K562 (cell line): ENCODE results near the gene TLR5. TPM values are rescaled to one million over a fixed set of nuclear protein-coding genes. Genes with fewer than 3 reads are reported as not detected.
A peak's percentile ranks its signal among the peaks of the same experiment; 100 is the strongest.

Experiments used
- ATAC-seq: fragments of 200-7000 bp; cut with Tn5 transposase; 3 replicates; pipeline ENCODE4 v1.9.1; 2020; ENCODE audit warnings: moderate library complexity
- BruUV-seq: library from RNA; stranded (reverse); fragments of 400-500 nt; replicated peaks from 2 replicates; lab custom pipeline; 2021; lab: Mats Ljungman, UMichigan
- CTCF ChIA-PET: fragments of 300-600 bp; formaldehyde crosslinking; extraction: SDS; loops from one replicate; lab custom pipeline; 2021; ENCODE audit warnings: low intra/inter-chr PET ratio; lab: Yijun Ruan, JAX
- POLR2A ChIA-PET: fragments of 300-600, 350-650 bp; sonication (Branson Sonifier 250); formaldehyde crosslinking; extraction: SDS; loops from one replicate; lab custom pipeline; 2021; ENCODE audit warnings: antibody characterized with exemption, inconsistent platforms; lab: Yijun Ruan, JAX
- DNase-seq, 4 experiments: peaks; one replicate each; pipeline versions ENCODE4 v3.0.0 to v3.0.0-alpha.2; 2011 to 2018; ENCODE audit warnings: low spot score in 3 of 4, mixed read lengths in 3 of 4; ENCODE audit errors: extremely low read depth in 1 of 4
- FAIRE-seq: peaks from 2 replicates; lab custom pipeline; 2011; peaks lifted over from hg19 to GRCh38; lab: Jason Lieb, UNC
- H2AFZ ChIP-seq: 2 replicates; pipeline ENCODE4 v1.6.0; 2011; ENCODE audit warnings: low read depth, low read length, control low read depth, inconsistent platforms
- H3K27ac ChIP-seq: fragments of 200-600 bp; 3 replicates; pipeline ENCODE4 v1.8.0; 2011; ENCODE audit warnings: low read depth, mild to moderate bottlenecking, control low read depth, inconsistent platforms, low read length, moderate library complexity, mixed read lengths; ENCODE audit errors: extremely low read depth
- H3K27me3 ChIP-seq, 2 experiments: fragments of 300-600 bp in 1 of 2; 2 replicates in 1 of 2; 3 replicates in 1 of 2; pipeline versions ENCODE4 v1.6.0 to v1.8.0; 2011; ENCODE audit warnings: inconsistent platforms in 2 of 2, low read length in 2 of 2, mild to moderate bottlenecking in 1 of 2, mixed read lengths in 1 of 2, moderate library complexity in 1 of 2; ENCODE audit not compliant: control insufficient read depth in 2 of 2, insufficient read depth in 2 of 2
- H3K36me3 ChIP-seq: fragments of 300-600 bp; 3 replicates; pipeline ENCODE4 v1.8.0; 2011; ENCODE audit warnings: mild to moderate bottlenecking, low read length, inconsistent platforms; ENCODE audit not compliant: control insufficient read depth, insufficient read depth
- H3K4me1 ChIP-seq, 2 experiments: fragments of 200-600 bp in 1 of 2; replicated peaks in 1 of 2; 2 replicates in 1 of 2; 3 replicates in 1 of 2; pipeline versions ENCODE4 v1.5.1 to v1.8.0; 2011; ENCODE audit warnings: inconsistent platforms in 2 of 2, low read length in 2 of 2, mild to moderate bottlenecking in 1 of 2, mixed read lengths in 1 of 2, moderate library complexity in 1 of 2; ENCODE audit not compliant: control insufficient read depth in 2 of 2, insufficient read depth in 2 of 2
- H3K4me2 ChIP-seq: 2 replicates; pipeline ENCODE4 v1.6.1; 2011; ENCODE audit warnings: low read length, control low read depth, inconsistent platforms, mixed read lengths; ENCODE audit not compliant: insufficient read depth
- H3K4me3 ChIP-seq: fragments of 200-600 bp; sonication (generic), shearing (Covaris generic); 2 replicates; pipeline ENCODE4 v1.5.1; 2016; ENCODE audit warnings: control low read depth, inconsistent platforms
- H3K79me2 ChIP-seq: fragments of 200-600 bp; 3 replicates; pipeline ENCODE4 v1.8.0; 2011; ENCODE audit warnings: low read length, inconsistent platforms; ENCODE audit not compliant: control insufficient read depth, insufficient read depth
- H3K9ac ChIP-seq, 2 experiments: 2 replicates each; pipeline versions ENCODE4 v1.6.0 to v1.6.1; 2011; ENCODE audit warnings: low read depth in 2 of 2, low read length in 2 of 2, control low read depth in 1 of 2, inconsistent platforms in 1 of 2, mild to moderate bottlenecking in 1 of 2, mixed read lengths in 1 of 2; ENCODE audit not compliant: insufficient read depth in 1 of 2
- H3K9me1 ChIP-seq: one replicate; pipeline ENCODE4 v1.6.0; 2011; ENCODE audit warnings: inconsistent platforms, mild to moderate bottlenecking, low read length, moderate library complexity; ENCODE audit not compliant: control insufficient read depth, insufficient read depth
- H3K9me3 ChIP-seq: replicated peaks from 2 replicates; pipeline ENCODE4 v1.5.1; 2011; ENCODE audit warnings: low read depth, low read length, inconsistent platforms; ENCODE audit not compliant: control insufficient read depth, insufficient read depth
- H4K20me1 ChIP-seq: replicated peaks from 2 replicates; pipeline ENCODE4 v1.6.1; 2011; ENCODE audit warnings: low read length, inconsistent platforms, mixed read lengths; ENCODE audit not compliant: control insufficient read depth, insufficient read depth
- NR4A1 ChIP-seq, 2 experiments: fragments of 250-450 bp in 1 of 2; fragments of 450-650 bp in 1 of 2; sonication (Bioruptor Pico) in 1 of 2; IDR thresholded peaks; 2 replicates each; pipeline versions ENCODE4 v1.4.0 to v1.6.1; 2016 to 2020; ENCODE audit warnings: mild to moderate bottlenecking in 2 of 2, missing compliant biosample characterization in 1 of 2, missing genetic modification characterization in 1 of 2, moderate library complexity in 1 of 2
- RNF2 ChIP-seq: sonication (generic); IDR thresholded peaks from 2 replicates; pipeline ENCODE4 v1.6.1; 2016
- STAG1 ChIP-seq: sonication (generic); formaldehyde crosslinking; IDR thresholded peaks from 2 replicates; pipeline ENCODE4 v1.5.0; 2020; ENCODE audit warnings: missing genetic modification reagents, borderline replicate concordance
- XRCC5 ChIP-seq: fragments of 200-400 bp; formaldehyde crosslinking; IDR thresholded peaks from 2 replicates; pipeline ENCODE4 v1.6.1; 2017; ENCODE audit warnings: low read depth, mild to moderate bottlenecking, low read length
- ZNF124 ChIP-seq: sonication (generic); formaldehyde crosslinking; IDR thresholded peaks from 2 replicates; pipeline ENCODE4 v1.8.1; 2022; ENCODE audit warnings: missing genetic modification reagents
- ZNF232 ChIP-seq: sonication (generic); formaldehyde crosslinking; IDR thresholded peaks from 2 replicates; pipeline ENCODE4 v1.8.0; 2022; ENCODE audit warnings: mild to moderate bottlenecking, missing genetic modification reagents
- ZNF316 ChIP-seq: fragments of 450-650 bp; IDR thresholded peaks from 2 replicates; pipeline ENCODE4 v1.6.1; 2016
- ZNF785 ChIP-seq: fragments of 250-450 bp; sonication (Bioruptor Pico); IDR thresholded peaks from 2 replicates; pipeline ENCODE4 v1.4.0; 2020; ENCODE audit warnings: mild to moderate bottlenecking
- WGBS: fragments of 100-300 bp; shearing (Covaris generic); methylation state at CpG from one replicate; pipeline ENCODE4 v1.1.6; 2016; ENCODE audit warnings: low coverage, mixed read lengths; ENCODE audit not compliant: insufficient coverage; ENCODE audit errors: missing lambda C conversion rate; 5-methylcytosine and 5-hydroxymethylcytosine counted together
- in situ Hi-C: fragments of 300-500 bp; cut with MboI; formaldehyde crosslinking; loops from 4 replicates; pipeline ENCODE4 v1.15.0; 2018; ENCODE audit warnings: inconsistent platforms, mixed read lengths
- intact Hi-C: fragments of 100-400 bp; cut with micrococcal nuclease; formaldehyde crosslinking; loops from 2 replicates; pipeline ENCODE4 v1.14.2; 2022
- polyA plus RNA-seq, 8 experiments: library from polyadenylated mRNA; depleted of rRNA in 4 of 8; stranded (reverse) in 5 of 8; unstranded in 3 of 8; fragments of >200 nt; fragmentation: Nextera tagmentation in 2 of 8; fragmentation: Illumina TruSeq in 1 of 8; extraction: Ambion mirVana in 2 of 8; extraction: Trizol in 1 of 8; gene quantifications; 2 replicates each; pipeline versions ENCODE4 v1.2.1 to v1.2.3, GENCODE V29; 2011 to 2014; ENCODE audit warnings: inconsistent platforms in 1 of 8, missing spikeins in 1 of 8
- total RNA-seq, 7 experiments: library from RNA; depleted of rRNA in 6 of 7; stranded (reverse); fragments of >200 nt in 6 of 7; fragmentation: Illumina TruSeq in 2 of 7; extraction: Trizol in 2 of 7; gene quantifications; 2 replicates each; pipeline versions ENCODE4 v1.2.1 to v1.2.3, GENCODE V29; 2011 to 2021; ENCODE audit warnings: low replicate concordance in 1 of 7
- TF ChIP-seq, protein P1 (sequence below): fragments of 450-650 bp; formaldehyde crosslinking; IDR thresholded peaks from 2 replicates; pipeline ENCODE4 v1.4.0; 2020; ENCODE audit warnings: mild to moderate bottlenecking, moderate library complexity
- TF ChIP-seq, protein P2 (sequence below): fragments of 450-650 bp; IDR thresholded peaks from 2 replicates; pipeline ENCODE4 v1.6.1; 2016; ENCODE audit warnings: low read depth, mild to moderate bottlenecking, moderate library complexity
- TF ChIP-seq, protein P3 (sequence below), 3 experiments: fragments of 200-800 bp in 1 of 3; sonication (Bioruptor generic) in 1 of 3; sonication (generic) in 1 of 3; formaldehyde crosslinking in 1 of 3; IDR thresholded peaks; 2 replicates each; pipeline versions ENCODE4 v1.6.1 to v1.8.0; 2016 to 2022; ENCODE audit warnings: mild to moderate bottlenecking in 2 of 3, missing compliant biosample characterization in 2 of 3, missing genetic modification characterization in 2 of 3, missing genetic modification reagents in 1 of 3
- TF ChIP-seq, protein P4 (sequence below): fragments of 450-650 bp; formaldehyde crosslinking; conservative IDR thresholded peaks from 2 replicates; pipeline ENCODE4 v1.4.0; 2022; ENCODE audit warnings: mild to moderate bottlenecking, missing genetic modification characterization
- TF ChIP-seq, protein P5 (sequence below): sonication (generic); formaldehyde crosslinking; IDR thresholded peaks from 2 replicates; pipeline ENCODE4 v1.5.0; 2020; ENCODE audit warnings: missing genetic modification reagents

Gene TLR5
- total and polyA plus RNA-seq, 9 of the 15 experiments (the other 6 are each of a cell fraction or from before 2014, with no cell fraction given) = 0.93 to 7.4 (median 1.9) TPM

DNA sequence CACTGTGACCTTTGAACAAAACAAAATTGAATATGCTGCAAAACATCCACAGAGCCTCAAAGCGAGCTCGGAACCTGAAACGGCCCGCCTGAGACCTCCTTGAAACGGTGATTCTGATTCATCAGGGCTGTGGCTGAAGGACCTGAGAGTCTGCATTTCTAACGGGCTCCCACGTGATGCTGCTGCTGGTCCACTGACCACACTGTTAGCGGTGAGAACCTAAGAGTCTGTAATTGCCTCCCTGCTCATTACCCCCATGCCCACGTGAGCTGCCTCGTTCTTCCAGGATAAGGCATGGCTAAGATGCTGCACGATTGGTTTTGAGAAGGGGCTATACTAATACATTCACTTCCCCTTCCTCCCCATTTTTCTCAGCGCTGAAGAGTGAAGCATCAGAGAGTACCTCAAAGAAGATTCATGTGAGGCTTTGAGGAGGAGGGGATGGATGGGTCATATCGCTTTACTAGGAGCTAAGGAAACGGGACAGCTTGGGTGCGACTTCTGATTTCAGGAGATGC, 9.7 kb downstream of the TLR5 start:
- FAIRE-seq = no peak
- POLR2A ChIA-PET = interaction anchor here (0.5 to 1.1 kb wide), 4 partner anchors 9 to 232 kb away, joined by 3 read pairs; partner anchors contain the start of gene TLR5
- TF ChIP-seq, protein P1, sequence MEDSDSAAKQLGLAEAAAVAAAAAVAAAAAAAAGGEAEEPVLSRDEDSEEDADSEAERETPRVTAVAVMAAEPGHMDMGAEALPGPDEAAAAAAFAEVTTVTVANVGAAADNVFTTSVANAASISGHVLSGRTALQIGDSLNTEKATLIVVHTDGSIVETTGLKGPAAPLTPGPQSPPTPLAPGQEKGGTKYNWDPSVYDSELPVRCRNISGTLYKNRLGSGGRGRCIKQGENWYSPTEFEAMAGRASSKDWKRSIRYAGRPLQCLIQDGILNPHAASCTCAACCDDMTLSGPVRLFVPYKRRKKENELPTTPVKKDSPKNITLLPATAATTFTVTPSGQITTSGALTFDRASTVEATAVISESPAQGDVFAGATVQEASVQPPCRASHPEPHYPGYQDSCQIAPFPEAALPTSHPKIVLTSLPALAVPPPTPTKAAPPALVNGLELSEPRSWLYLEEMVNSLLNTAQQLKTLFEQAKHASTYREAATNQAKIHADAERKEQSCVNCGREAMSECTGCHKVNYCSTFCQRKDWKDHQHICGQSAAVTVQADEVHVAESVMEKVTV = no peak
- no peak for TF ChIP-seq ZNF316
- TF ChIP-seq, protein P2, sequence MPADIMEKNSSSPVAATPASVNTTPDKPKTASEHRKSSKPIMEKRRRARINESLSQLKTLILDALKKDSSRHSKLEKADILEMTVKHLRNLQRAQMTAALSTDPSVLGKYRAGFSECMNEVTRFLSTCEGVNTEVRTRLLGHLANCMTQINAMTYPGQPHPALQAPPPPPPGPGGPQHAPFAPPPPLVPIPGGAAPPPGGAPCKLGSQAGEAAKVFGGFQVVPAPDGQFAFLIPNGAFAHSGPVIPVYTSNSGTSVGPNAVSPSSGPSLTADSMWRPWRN = no peak
- no peak for TF ChIP-seq ZNF785 (CRISPR knock-in tag)
- no peak for TF ChIP-seq STAG1 (CRISPR knock-in tag)
- TF ChIP-seq NR4A1 (CRISPR knock-in tag; IDR thresholded peaks at IDR 0.05) = no peak
- no peak for TF ChIP-seq NR4A1 (tag; IDR thresholded peaks at IDR 0.05)
- peak; percentile 94; the same call in 1 of the 2 replicates for TF ChIP-seq XRCC5
- 0 out of 2 replicates have a peak, but pooled peaks have one; percentile 10 for TF ChIP-seq RNF2
- TF ChIP-seq ZNF232 (CRISPR knock-in tag) = no peak
- TF ChIP-seq, protein P3, sequence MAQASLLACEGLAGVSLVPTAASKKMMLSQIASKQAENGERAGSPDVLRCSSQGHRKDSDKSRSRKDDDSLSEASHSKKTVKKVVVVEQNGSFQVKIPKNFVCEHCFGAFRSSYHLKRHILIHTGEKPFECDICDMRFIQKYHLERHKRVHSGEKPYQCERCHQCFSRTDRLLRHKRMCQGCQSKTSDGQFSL (CRISPR knock-in tag; IDR thresholded peaks at IDR 0.05) = peak; percentile 32; the same call in 1 of the 2 replicates
- TF ChIP-seq, protein P3 (tag; IDR thresholded peaks at IDR 0.05) = no peak
- TF ChIP-seq, protein P4, sequence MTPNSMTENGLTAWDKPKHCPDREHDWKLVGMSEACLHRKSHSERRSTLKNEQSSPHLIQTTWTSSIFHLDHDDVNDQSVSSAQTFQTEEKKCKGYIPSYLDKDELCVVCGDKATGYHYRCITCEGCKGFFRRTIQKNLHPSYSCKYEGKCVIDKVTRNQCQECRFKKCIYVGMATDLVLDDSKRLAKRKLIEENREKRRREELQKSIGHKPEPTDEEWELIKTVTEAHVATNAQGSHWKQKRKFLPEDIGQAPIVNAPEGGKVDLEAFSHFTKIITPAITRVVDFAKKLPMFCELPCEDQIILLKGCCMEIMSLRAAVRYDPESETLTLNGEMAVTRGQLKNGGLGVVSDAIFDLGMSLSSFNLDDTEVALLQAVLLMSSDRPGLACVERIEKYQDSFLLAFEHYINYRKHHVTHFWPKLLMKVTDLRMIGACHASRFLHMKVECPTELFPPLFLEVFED = 0 out of 2 replicates have a peak, but pooled peaks have one; percentile 41
- no peak for TF ChIP-seq ZNF124
- TF ChIP-seq, protein P5, sequence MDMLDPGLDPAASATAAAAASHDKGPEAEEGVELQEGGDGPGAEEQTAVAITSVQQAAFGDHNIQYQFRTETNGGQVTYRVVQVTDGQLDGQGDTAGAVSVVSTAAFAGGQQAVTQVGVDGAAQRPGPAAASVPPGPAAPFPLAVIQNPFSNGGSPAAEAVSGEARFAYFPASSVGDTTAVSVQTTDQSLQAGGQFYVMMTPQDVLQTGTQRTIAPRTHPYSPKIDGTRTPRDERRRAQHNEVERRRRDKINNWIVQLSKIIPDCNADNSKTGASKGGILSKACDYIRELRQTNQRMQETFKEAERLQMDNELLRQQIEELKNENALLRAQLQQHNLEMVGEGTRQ (CRISPR knock-in tag) = peak; percentile 20; the same call in 1 of the 2 replicates

More for the DNA sequence above, 9.7 kb downstream of the TLR5 start:
- no peak overlapping the region for H3K4me3 ChIP-seq
- CTCF ChIA-PET = interaction anchor here (1.6 kb wide), 2 partner anchors 9 to 551 kb away, joined by 5 to 14 read pairs; no protein-coding TSS in a partner anchor
- H3K9ac ChIP-seq = no peak overlapping the region
- H3K27me3 ChIP-seq = peaks cover 2 to 19% of the 10 kb centered on the region in 2 experiments; a peak in 2 of 5 replicates
- H3K36me3 ChIP-seq = no peaks in the 10 kb centered on the region
- H4K20me1 ChIP-seq = no peaks in the 10 kb centered on the region
- H3K4me2 ChIP-seq = peak overlapping the region; percentile 62; the same call in 1 of the 2 replicates
- no peaks in the 10 kb centered on the region for H3K9me3 ChIP-seq
- DNase-seq (no peak), ATAC-seq (no peak)
- WGBS = 10% methylated on average over 15 of the region's 15 CpGs
- no peak overlapping the region for H3K27ac ChIP-seq
- H3K79me2 ChIP-seq = no peaks in the 10 kb centered on the region
- no peak overlapping the region for H2AFZ ChIP-seq
- peaks cover 0 to 11% of the 10 kb centered on the region in 2 experiments; a peak in 2 of 5 replicates for H3K4me1 ChIP-seq
- no TSS peak for BruUV-seq
- H3K9me1 ChIP-seq = no peaks in the 10 kb centered on the region
- in situ Hi-C loops = loop anchor here (25.0 kb wide), 1 partner anchor 554 kb away; no protein-coding TSS in a partner anchor
- intact Hi-C loops = loop anchor here (2.0 to 10.0 kb wide), 3 partner anchors 111 to 551 kb away; no protein-coding TSS in a partner anchor
